Measurements from ENCODE around the gene DENND2A.

DNA sequence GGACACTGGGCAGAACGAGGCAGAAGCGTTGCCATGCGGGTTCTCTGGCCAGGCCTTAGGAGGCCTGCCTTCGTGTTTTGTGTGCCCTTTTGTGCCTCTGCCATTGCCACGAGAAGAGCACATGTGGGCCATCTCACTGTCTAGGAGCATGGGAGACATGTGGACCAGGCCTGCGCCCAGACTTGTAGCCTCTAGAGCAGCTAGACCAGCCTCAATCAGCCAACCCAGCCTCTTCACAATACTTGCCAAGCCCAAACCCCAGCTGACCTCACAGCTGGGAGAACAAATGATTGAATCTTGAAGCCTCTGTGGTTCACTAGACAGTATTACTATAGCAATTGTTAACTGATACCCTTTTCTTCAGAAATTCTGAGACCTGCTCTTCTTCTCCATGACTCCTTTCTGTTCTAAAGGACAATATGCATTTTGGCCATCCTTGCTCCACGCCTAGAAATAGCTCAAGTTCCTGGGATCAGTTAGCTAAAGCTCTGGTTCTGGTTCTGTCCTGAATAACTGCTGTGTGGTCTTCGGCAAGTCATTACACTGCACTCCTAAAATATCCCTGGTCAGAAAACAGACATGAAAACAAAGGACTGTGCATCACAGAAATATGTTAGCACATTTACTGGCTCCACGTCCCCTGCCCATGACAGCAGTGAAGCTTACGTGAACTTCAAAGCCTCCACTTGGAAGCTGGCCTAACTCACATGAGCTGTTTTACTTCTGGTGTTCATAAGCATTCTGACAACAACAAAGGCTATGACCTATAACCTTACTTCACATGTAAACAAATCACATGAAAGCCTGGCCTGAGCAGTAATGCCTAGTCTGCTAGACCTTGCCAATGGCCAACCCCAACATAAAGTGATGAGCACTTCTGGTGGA, 89.0 kb downstream of the DENND2A start:
- TF ChIP-seq, protein P1, sequence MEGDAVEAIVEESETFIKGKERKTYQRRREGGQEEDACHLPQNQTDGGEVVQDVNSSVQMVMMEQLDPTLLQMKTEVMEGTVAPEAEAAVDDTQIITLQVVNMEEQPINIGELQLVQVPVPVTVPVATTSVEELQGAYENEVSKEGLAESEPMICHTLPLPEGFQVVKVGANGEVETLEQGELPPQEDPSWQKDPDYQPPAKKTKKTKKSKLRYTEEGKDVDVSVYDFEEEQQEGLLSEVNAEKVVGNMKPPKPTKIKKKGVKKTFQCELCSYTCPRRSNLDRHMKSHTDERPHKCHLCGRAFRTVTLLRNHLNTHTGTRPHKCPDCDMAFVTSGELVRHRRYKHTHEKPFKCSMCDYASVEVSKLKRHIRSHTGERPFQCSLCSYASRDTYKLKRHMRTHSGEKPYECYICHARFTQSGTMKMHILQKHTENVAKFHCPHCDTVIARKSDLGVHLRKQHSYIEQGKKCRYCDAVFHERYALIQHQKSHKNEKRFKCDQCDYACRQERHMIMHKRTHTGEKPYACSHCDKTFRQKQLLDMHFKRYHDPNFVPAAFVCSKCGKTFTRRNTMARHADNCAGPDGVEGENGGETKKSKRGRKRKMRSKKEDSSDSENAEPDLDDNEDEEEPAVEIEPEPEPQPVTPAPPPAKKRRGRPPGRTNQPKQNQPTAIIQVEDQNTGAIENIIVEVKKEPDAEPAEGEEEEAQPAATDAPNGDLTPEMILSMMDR (IDR thresholded peaks at IDR 0.05; ENCODE audit: low read length) = no peak
- no peak for TF ChIP-seq EZH2 (IDR thresholded peaks at IDR 0.05; ENCODE audit: borderline replicate concordance, low read length)

Data from OCI-LY1 (cell line).